HG02884 (cell line): Measurements from ENCODE around the gene PRKCE.
A peak's percentile ranks its signal among the peaks of the same experiment; 100 is the strongest.
"Not testable (repeated sequence)": the region's sequence is repeated elsewhere in the genome, so short reads cannot be mapped to it uniquely, and the experiment has no call there.

Experiments
- ATAC-seq: cut with Tn5 transposase; IDR thresholded peaks from one replicate; pipeline ENCODE4 v1.9.1; 2021; ENCODE audit warnings: mild to moderate bottlenecking, moderate library complexity; ENCODE audit not compliant: unreplicated experiment

The PRKCE gene

DNA sequence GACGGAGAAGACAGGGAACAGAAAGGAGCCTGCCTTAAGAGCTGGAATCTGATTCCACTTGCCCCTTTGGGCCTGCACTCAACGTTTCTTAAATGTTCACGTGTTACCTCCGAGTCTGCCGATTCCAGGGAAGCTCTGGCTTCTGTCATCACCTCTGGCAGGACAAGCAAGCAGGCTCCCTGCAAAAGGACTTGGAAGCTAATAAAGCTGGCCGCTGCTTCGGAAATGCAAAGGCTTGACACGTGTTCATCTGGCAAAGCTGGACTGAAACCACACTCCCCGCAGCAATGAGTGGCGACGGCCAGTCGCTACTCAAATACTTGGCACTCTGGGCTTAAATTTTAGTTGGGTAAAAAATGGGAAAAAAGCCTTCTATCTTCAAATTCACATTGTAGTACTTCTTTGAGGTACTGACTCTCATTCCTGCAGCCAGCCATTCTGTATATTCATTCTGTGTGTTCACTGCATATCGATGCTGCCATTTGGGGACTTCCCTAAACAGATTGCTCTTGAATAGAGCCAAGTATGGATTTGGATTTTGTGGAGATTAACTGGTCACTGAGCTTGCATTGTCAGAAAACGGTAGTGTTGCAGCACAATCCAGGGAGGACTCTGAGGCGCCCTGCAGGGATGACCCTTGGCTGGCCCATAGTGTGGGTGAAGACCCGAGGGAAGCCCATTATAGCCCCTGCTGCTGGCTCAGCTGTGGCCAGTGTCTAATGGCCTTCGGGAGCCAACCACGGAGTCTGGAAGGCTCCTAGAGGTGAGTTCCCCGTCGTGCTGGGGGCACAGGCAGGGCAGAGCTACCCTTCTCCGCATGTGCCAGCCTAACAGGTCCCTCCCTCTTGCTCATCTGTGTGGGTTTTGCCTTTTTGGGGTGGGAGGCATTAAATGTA, 231.5 kb downstream of the PRKCE start:
- ATAC-seq, result no peak

DNA sequence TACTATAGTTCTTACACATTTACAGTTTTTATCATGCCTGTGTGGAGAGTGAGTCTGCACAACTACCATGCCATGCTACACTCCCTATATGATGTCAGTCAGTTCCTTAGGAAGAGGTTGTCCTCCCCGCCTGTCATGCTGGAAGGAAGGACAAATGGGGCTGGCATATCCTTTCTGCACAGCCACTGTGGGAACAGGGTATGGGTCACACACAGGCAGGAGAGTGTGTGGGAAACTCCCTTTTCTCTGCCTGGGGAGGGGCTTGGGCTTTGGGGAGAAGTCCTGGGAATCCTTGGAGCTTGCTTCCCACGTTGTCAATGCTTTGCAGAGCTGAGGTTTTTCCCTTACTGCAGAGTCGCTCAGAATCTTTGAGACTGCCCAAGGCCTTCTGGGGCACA, 232.1 kb downstream of the PRKCE start:
- no peak for ATAC-seq

DNA sequence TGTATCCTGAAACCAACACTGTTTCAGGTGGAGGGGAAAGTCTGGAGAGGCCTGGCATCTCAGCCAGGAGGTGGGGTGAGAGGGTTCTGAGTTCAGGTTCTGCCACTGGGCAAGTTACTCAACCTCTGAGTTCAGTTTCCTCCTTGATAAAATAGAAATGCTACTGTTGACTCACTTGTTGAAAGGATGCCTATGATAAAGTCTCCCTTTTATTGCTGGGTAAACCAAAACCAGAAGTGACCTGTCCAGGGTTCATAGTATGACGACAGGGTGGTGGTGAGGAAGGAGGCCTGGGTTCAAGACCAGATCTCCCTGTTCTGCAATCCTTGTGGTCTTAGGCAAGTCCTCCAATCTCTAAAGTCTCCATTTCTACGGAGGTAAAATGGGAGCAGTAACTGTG, 232.7 kb downstream of the PRKCE start:
- ATAC-seq, result no peak

DNA sequence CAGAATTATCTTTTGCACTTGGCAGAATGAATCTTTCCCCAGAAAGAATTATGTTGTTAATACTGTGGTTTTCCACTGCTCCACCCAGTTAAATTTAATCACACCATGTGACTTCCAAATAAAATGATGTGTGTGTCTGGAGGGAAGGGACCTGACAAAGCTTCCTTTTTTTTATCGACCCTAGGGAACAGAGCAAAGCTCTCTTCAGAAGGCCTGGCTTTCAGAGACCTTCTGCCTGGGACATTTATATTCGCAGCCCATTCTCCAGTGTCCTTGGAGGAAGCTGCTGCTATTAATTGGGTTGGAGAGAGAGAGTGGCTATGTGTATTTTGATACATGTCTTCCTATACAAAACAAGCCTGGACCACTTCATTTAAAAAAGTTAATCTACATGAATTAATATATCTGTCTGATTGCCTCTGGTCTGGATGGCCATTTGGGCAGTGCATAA, 233.7 kb downstream of the PRKCE start:
- ATAC-seq, result no peak

DNA sequence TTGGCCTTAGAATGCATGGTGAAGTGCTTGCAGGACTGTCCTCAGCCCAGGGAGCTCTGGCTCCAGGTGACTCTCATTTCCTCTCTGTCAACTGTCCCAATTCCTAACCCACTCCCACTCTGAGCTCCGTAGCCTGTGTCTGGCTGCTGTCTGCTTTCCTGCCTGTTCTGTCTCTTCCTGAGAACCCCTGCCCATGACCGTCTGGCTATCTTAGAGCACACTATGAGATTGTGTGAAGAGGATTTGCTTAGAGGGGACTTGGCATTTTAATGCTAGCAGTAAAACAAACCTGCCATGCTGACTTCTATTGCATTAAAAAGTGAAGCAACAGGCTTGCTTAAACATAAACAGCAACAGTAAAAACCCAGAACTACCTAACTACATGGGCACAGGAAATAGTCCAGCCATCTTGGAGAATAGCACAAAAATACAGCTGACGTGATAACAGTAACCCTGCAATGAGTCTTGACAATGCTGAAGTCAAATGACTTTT, 234.7 kb downstream of the PRKCE start:
- ATAC-seq, result no peak

DNA sequence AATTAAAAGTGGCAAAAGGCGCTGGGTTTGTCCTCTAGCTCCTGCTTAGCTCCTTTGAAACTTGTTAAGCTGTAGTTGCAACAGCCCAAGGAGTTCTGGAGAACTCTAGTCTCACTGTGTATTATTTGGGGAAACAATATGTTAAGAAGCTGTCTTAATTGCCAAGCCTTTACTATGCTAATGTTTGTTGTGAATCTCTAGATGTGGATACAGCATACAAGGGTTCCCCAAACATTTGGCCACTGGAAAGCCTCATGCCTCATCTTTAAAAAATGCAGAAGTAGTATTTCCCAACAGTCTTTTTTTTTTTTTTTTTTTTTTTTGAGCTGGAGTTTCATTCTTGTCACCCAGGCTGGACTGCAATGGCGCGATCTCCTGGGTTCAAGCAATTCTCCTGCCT, 236.7 kb downstream of the PRKCE start:
- no peak for ATAC-seq

DNA sequence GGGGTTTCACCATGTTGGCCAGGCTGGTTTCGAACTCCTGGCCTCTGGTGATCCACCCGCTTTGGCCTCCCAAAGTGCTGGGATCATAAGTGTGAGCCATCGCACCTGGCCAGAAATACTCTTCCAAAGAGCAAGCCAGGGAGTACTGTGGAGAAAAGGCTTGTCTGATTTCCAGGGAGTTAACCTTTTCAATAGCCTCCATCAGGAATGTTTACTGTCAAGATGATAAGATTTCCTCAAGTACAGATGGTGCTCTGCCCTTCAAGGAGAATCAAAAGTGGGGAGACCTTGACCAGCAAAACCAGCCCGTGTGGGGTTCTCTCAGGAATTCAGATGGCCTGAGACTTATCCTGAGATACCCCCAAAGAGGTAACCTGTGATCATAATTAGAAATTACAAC, 237.2 kb downstream of the PRKCE start:
- no peak for ATAC-seq

DNA sequence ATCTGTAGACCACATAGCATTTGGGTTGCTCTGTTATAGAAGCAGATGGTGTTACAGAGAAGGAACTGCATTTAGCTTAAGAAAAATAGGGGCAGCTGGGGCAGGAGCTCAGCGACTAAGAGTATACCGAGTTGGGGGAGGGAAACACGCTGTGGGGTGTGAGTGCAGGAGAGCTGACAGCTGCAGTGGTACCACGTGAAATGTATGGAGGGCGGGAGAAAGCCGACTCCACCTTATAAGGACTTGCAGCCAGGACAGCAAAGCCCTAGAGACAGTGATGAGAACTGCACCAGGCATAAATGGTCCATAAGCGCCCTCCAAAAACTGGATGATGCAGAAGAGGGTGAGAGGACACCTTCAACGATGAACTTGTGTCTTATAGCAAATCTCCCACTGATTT, 237.6 kb downstream of the PRKCE start:
- peak; percentile 76 for ATAC-seq

DNA sequence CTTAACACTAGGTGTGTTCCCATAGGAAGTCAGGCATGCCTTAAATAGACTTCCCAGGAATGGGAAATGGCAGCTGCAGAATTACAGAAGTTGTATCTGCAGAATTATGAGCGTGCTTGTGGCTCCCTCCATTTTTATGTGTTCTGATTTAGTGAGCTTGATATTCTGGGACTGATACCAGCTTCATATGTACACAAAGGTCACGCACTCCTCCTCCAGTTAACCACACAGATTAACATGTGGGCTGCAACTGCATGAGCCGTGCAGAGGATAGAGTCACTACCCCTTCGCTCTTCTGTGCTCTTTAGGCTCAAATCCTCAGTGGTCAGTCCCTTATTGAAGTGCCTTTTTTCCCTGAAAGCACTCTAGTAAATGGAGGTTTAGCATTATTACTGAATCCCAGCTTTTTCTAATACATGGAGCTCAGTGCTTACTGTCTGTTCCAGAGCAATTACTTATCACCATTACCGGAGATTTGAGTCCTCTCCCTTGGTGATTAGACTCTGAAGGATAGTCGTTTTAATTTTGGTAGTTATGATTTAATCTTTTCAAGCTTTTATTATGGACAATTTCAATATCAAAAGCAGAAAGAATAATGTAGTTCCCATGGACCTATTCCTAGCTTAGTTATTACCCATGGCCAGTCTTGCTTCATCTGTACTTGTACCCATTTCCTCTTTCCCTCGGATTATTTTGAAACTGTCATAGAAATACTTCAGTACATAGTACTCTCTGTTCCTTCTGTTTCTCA, 238.3 kb downstream of the PRKCE start:
- peak; percentile 51 for ATAC-seq

DNA sequence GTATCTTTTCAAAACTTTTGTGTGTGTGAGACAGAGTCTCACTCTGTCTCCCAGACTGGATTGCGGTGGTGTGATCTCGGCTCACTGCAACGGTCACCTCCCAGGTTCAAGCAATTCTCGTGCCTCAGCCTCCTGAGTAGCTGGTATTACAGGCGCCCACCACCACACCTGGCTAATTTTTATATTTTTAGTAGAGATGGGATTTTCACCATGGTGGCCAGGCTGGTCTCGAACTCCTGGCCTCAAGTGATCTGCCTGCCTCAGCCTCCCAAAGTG, 238.8 kb downstream of the PRKCE start:
- not testable (repeated sequence) for ATAC-seq

DNA sequence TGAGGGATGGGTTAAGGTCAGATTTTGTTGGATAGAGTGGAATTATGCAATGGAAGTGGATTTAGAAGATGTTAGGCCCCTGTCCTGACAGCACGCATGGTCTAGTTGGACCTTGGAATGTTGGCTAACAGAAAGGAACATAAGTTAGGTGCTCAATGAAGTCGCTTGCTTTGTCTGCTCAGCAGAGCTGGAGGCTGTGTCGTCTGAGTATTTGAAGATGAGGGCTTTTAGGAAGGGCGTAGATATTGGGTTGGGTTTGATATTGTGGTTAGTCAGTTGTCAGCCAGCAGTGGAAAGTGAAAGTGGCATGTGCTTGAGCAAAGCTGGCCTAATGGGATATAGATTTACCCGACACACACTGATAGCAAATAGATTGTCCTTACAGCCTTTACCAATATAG, 239.3 kb downstream of the PRKCE start:
- ATAC-seq, result no peak

DNA sequence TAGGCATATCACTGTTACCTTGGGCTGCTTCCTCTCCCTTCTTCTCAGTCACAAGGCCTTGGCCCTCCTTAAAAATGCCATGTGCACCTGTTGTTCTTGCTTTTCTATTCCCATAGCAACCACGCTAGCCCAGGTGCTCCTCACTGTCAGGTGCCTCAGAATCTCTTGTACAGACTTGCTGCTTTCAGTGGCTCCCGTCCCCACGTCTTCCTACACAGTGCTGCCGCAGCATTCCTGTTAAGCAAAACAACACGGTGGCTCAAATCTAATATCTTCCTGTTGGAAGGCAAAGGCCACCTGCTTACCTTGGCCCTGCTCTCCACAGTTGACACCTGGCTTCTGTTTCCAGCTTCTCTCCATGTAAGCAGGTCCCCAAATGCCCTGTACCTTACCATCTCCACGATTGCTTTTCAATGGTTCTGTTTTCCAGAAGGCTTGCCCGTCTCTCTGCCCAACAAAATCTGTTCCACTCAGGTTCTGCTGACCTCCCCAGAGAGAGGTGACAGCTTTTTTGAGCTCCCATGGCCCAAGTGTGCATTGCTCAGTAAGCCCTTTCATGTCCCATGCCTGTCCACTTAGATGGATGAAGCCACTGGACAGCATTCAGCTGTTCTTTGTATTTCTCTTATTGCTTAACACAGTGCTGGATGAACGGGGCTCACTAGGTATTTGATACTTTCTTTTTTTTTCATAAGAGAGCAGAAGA, 240.4 kb downstream of the PRKCE start:
- ATAC-seq, result no peak

DNA sequence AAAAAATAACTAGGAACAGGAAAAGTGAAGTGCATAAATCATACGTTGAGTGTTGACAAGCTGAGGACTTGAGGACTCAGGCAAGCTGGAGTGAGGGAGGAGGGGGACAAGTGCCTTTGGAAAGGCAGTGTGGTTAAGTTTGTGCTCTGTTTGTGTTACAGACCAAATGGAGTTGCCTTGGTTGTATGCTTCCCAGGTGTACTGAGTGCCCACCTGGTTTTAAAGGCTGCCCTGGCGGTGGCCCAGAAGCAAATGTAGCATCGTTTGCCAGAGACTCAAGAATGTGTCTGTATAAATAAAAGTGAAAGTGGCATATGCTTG, 240.9 kb downstream of the PRKCE start:
- ATAC-seq, result no peak

DNA sequence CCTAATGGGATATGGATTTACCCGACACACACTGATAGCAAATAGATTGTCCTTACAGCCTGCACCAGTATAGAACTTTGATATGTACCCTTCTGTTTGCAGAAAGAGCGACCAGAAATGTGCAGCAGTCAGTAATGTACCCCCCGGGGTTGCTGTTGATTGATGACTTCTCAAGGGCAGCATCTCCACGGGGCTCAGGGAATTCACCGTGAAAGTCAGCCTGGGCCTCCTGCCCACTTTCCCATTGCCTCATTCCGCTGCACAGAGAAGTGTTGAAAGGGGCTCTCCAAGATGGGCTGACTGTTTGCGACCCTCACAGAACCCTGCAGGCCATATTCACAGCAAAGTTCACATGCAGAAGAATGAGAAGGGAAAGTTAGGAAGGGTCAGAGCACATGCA, 241.3 kb downstream of the PRKCE start:
- no peak for ATAC-seq

DNA sequence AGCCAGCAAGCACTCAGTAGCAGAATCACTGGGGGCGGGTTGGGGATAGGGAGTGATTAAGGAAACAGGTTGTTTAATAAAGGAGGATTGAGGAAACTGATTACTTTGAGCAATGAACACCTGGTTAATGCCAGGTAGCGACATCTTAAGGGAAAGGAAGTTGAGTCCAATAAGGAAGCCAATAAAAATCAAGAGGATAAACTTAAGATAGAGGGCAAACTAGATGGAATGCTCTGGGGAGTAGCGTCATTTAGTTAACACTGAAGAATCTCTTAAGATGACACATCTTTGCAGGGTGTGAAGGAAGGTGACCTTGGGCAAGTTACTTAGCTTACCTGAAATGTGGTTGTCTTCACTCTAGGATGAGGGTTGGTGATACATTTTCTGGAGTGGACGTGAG, 242.7 kb downstream of the PRKCE start:
- no peak for ATAC-seq

DNA sequence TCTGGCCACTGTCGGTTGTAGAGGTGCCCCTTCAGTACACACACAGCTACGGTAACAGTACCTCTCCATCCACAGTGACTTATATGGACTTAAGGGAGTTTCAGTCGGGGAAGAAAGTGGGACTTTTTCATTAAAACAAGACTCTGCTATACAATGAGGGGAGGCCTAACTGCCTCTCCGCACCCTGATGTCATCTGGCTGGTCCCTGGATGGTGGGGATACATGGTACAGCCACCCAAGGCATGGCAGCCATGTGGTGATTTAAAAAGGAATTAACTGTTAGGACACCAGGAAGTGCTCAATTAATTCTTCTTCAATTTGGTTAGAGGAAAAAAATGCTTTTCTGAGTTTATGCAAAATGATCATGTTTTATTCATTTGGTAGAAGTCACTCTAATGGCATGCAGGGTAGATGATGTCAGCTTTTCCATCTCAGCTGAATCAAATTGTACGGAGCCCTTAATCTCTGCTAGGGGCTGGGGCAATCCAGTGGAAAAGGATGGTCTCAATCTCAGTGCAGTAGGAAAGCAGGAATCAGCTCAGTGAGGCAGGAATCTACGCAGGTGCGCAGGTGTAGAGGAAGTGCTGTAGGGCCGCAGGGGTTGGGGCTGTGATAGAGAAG, 243.9 kb downstream of the PRKCE start:
- no peak for ATAC-seq

DNA sequence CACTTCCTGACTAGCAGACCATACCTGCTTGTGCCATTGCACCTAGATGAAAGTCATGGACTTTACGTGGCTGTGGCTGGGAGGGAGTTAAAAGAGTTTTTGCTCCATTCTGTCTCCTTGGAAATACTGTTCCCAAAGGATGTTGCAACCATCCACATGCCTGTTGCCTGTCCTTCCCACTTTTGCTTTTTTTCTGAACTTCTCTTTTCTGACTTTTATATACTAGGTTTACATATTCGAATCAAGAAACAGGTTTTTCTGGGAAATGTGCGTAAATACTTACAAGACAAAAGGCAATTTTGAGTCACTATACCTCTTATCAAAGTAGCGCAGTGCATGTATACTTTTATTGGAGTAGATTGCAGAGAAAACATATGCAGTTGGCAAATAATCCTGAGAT, 244.8 kb downstream of the PRKCE start:
- ATAC-seq, result no peak

DNA sequence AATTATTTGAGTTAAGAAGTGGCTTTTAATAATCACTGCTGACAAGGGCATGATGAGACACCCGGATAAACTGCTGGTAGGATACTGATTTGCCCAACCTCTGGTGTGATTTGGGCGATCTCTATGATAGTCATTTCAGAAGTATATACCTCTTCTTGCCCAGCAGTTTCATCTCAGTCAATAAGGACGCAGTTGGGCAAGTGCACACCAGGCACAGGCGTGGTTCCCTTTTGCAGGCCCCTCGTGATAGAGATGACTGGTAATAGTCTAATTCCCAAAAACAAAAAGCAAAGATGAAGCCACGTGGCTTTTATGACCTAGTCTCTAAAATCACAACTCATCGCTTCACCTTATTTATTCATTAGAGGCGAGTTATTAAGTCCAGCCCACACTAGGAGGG, 246.4 kb downstream of the PRKCE start:
- no peak for ATAC-seq

DNA sequence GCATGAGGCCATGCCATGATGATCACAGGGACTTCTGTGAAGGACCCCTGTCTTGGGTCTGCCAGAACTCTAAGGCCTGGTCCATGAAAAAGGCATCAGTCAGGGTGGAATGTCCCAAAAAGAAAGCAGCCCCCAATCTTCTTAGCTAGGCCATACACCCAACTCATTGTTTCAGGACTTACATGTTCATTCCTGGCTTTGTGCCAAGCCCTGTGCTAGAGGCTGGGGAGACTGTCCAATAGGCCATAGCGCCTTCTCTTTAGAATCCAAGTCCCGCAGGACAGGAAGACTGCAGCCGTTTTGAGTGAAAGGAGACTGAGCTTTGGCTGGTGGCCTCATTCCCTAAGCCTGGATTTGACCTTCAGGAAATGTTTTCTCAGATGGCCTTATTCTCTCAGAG, 247.3 kb downstream of the PRKCE start:
- no peak for ATAC-seq

DNA sequence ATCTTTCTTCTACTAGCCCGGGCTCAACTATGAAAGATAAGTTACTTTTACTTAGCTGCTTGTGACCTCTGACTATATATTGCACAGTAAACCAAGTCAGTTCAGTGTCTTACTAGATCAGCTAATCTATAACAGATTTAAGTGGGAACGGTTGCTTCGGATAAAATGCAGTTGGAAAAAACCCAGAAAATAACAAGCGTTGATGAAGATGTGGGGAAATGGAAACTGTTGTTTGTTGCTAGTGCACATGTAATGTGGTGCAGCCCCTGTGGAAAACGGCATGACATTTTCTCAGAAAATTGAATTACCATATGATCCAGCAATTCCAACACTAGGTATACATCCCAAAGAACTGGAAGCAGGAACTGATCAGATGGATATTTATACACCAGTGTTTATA, 248.5 kb downstream of the PRKCE start:
- ATAC-seq, result no peak

DNA sequence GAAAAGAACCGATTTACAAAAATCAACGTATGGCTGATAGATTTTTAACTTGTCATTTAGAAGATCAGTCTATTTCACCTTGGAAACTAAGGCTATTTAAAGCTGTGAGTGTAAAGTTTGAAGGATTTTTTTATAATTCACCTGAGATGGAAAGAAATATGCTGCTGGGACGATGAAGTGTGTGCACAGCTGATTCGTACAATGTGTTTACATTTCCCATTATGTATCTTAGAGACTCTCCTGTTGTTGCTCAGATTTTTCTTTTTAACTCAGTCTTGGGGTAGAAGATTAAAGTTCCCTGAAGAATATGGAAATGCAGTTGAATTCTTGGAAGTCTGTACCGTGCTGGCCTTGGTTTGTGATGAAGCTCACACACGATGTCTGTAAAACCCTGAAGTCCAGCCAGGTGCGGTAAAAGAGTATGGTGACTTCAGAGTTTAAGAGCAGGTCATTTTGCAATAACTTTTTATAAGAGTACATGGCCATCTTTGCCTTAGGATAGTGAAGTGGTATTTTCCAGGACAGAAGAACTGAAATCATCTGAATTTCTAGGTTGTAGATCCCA, 250.1 kb downstream of the PRKCE start:
- ATAC-seq, result no peak
